ENCODE results near the gene ATP8A2. TPM values are rescaled to one million over a fixed set of nuclear protein-coding genes. Genes with fewer than 3 reads are reported as not detected.

The ATP8A2 gene
- total RNA-seq, 2 experiments from 2014 or later = not detected

DNA sequence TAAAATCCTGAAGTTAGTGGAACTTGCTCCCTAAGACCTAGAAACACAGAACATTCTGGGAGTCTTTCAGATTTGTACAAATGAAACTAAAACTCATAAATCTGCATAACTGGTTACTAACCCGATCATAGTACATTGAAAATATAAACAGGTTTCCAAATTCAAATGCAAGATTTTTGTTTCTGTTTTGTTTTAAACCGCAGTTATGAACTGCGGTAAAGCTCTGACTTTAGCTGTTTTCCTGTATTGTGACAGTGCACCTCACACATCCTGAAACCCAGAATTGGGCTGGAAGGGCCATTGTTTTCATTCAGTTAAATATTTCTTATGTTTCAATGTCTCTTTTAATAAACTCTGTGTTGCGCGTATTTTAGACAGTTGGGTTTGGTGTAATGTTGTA lies 475.4 kb downstream of the ATP8A2 start:
- Histone ChIP-seq H2AFZ (ENCODE audit: low read length) (no peak overlapping the region), H3K9me3 (ENCODE audit: low read length) (no peaks in the 10 kb centered on the region), H3K4me3 (ENCODE audit: low read depth, low read length, poor library complexity, severe bottlenecking) (no peak overlapping the region), H3K36me3 (ENCODE audit: insufficient read depth, low read length) (no peaks in the 10 kb centered on the region), H3K9me2 (ENCODE audit: insufficient read depth, low read length) (no peaks in the 10 kb centered on the region), H4K20me1 (ENCODE audit: insufficient read depth, low read length) (no peaks in the 10 kb centered on the region), H3K27ac (ENCODE audit: low read depth, low read length, poor library complexity, severe bottlenecking) (no peak overlapping the region), H3K4me1 (ENCODE audit: insufficient read depth, low read length, poor library complexity, severe bottlenecking) (no peaks in the 10 kb centered on the region), H3K79me2 (ENCODE audit: insufficient read depth, low read depth, low read length) (no peaks in the 10 kb centered on the region), H3K4me2 (ENCODE audit: low read length) (no peak overlapping the region)
- BruUV-seq (replicated peaks) = no TSS peak
- TF ChIP-seq EZH2phosphoT487 (IDR thresholded peaks at IDR 0.05; ENCODE audit: borderline replicate concordance, low read depth, low read length) = no peak
- TF ChIP-seq, protein P1, sequence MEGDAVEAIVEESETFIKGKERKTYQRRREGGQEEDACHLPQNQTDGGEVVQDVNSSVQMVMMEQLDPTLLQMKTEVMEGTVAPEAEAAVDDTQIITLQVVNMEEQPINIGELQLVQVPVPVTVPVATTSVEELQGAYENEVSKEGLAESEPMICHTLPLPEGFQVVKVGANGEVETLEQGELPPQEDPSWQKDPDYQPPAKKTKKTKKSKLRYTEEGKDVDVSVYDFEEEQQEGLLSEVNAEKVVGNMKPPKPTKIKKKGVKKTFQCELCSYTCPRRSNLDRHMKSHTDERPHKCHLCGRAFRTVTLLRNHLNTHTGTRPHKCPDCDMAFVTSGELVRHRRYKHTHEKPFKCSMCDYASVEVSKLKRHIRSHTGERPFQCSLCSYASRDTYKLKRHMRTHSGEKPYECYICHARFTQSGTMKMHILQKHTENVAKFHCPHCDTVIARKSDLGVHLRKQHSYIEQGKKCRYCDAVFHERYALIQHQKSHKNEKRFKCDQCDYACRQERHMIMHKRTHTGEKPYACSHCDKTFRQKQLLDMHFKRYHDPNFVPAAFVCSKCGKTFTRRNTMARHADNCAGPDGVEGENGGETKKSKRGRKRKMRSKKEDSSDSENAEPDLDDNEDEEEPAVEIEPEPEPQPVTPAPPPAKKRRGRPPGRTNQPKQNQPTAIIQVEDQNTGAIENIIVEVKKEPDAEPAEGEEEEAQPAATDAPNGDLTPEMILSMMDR (conservative IDR thresholded peaks at IDR 0.05; ENCODE audit: low read length) = no peak
- no peak for DNase-seq (ENCODE audit: low spot score)
- intact Hi-C loops (cut with micrococcal nuclease; ENCODE audit: unreplicated experiment) = no loop called here
- POLR2A ChIA-PET = no interaction called here
- CTCF ChIA-PET (ENCODE audit: unreplicated experiment) = no interaction called here

DNA sequence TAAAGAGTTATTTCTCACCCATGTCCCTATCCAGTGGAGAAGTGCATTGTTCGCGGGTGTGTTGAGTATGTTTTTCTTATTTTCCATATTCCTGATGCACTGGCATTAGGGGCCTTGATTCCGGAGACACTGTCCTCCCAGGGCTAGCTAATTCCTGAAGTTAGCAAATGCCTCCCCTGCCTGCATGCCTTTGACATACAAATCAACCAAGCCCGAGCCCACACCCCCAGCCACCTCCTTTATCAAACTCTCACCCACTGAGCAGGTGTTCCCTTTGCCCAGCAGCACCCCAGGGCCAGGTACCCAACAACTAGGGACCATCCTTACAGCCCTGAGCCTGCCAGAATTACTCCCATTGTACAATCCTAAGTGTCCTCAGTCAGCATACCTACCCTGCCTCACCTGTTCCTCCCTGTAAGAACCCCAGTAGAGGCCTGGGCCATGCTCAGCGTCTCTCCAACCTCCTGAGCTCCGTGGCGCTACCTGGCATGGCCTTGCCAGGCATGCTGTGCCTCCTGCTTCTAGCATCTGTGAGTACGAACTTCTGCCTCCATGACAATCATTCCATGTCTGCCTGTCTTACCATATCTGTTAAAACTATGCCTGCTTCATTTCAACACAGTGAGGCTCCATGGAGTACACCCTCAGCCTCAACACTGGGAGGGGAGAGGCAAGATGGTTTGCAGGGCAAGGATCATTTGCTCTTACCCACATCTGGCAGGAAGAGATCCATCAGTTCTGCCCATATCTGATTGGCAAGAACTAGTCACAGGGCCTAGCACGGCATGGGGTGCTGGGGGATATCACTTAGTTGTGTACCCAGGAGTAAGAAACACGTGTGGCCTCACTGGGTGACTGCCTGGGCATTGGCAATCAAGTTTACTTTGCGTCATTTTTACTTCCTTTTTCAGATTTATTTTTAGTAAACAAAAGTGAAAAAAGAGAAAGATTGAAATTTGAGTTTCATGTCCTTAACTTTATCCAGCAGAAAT lies 476.2 kb downstream of the ATP8A2 start:
- no peaks in the 10 kb centered on the region for H3K9me3 ChIP-seq (ENCODE audit: low read length)
- H3K4me3 ChIP-seq (ENCODE audit: low read depth, low read length, poor library complexity, severe bottlenecking) = no peak overlapping the region
- no peaks in the 10 kb centered on the region for H4K20me1 ChIP-seq (ENCODE audit: insufficient read depth, low read length)
- no peak overlapping the region for H3K4me2 ChIP-seq (ENCODE audit: low read length)
- no peaks in the 10 kb centered on the region for H3K36me3 ChIP-seq (ENCODE audit: insufficient read depth, low read length)
- no peaks in the 10 kb centered on the region for H3K4me1 ChIP-seq (ENCODE audit: insufficient read depth, low read length, poor library complexity, severe bottlenecking)
- intact Hi-C loops (cut with micrococcal nuclease; ENCODE audit: unreplicated experiment) = no loop called here
- no TSS peak for BruUV-seq (replicated peaks)
- ChIA-PET POLR2A (interaction anchor here (0.6 kb wide), 1 partner anchor 652 kb away, joined by 3 read pairs; no protein-coding TSS in a partner anchor), CTCF (ENCODE audit: unreplicated experiment) (no interaction called here)
- no peaks in the 10 kb centered on the region for H3K9me2 ChIP-seq (ENCODE audit: insufficient read depth, low read length)
- no peak overlapping the region for H3K27ac ChIP-seq (ENCODE audit: low read depth, low read length, poor library complexity, severe bottlenecking)
- TF ChIP-seq, protein P1 (conservative IDR thresholded peaks at IDR 0.05; ENCODE audit: low read length) = no peak
- no peak for DNase-seq (ENCODE audit: low spot score)
- H2AFZ ChIP-seq (ENCODE audit: low read length) = no peak overlapping the region
- H3K79me2 ChIP-seq (ENCODE audit: insufficient read depth, low read depth, low read length) = no peaks in the 10 kb centered on the region

Measured in OCI-LY7 (cell line).